ENCODE results near the gene SLC25A21. TPM values are rescaled to one million over a fixed set of nuclear protein-coding genes. Genes with fewer than 3 reads are reported as not detected.
"Not testable (repeated sequence)": the region's sequence is repeated elsewhere in the genome, so short reads cannot be mapped to it uniquely, and the experiment has no call there.

The SLC25A21 gene
- total and polyA plus RNA-seq, 2 of the 13 experiments (the other 11 are each of a cell fraction or from before 2014, with no cell fraction given) = 1.9 to 2.9 TPM

DNA sequence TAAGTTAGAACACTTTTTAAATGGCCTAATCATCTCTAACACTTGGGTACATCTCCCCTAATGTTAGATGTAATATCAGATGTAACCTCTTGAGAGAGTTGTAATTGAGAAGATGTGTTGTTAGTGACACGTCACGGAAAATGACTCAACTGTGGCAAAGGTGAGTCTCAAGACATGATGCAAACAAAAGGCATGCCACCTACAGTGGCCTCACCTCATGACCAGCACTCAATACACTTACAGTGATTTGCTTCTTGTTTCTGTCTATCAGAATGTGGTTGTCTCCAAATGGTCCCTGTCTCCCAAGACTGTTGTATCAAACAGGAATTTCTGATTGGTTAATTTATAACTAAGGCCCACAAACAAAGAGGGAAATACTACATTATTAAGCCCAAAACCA is 91.2 kb downstream of the SLC25A21 start:
- Histone ChIP-seq H2AFZ (ENCODE audit: low read length) (no peak overlapping the region), H3K79me2 (ENCODE audit: insufficient read depth, low read length) (no peaks in the 10 kb centered on the region), H3K27ac (ENCODE audit: extremely low read length, insufficient read depth, low read length) (no peak overlapping the region), H3K9ac (ENCODE audit: insufficient read depth, low read depth, low read length) (no peak overlapping the region), H3K4me2 (ENCODE audit: low read depth, low read length) (no peak overlapping the region), H3K4me3 (replicated peaks in 1 of 3; ENCODE audit: insufficient read depth in 1 of 3, low read depth in 2 of 3, low read length in 3 of 3) (no peak overlapping the region), H3K9me3 (ENCODE audit: low read length) (no peaks in the 10 kb centered on the region), H3K4me1 (ENCODE audit: insufficient read depth, low read length) (no peaks in the 10 kb centered on the region), H3K36me3 (replicated peaks in 1 of 2; ENCODE audit: control insufficient read depth in 1 of 2, insufficient read depth in 2 of 2, low read length in 2 of 2) (no peaks in the 10 kb centered on the region), H4K20me1 (ENCODE audit: insufficient read depth, low read length) (no peaks in the 10 kb centered on the region), H3K27me3 (ENCODE audit: control insufficient read depth in 1 of 2, insufficient read depth in 2 of 2, low read length in 2 of 2) (no peaks in the 10 kb centered on the region)
- TF ChIP-seq, protein P1, sequence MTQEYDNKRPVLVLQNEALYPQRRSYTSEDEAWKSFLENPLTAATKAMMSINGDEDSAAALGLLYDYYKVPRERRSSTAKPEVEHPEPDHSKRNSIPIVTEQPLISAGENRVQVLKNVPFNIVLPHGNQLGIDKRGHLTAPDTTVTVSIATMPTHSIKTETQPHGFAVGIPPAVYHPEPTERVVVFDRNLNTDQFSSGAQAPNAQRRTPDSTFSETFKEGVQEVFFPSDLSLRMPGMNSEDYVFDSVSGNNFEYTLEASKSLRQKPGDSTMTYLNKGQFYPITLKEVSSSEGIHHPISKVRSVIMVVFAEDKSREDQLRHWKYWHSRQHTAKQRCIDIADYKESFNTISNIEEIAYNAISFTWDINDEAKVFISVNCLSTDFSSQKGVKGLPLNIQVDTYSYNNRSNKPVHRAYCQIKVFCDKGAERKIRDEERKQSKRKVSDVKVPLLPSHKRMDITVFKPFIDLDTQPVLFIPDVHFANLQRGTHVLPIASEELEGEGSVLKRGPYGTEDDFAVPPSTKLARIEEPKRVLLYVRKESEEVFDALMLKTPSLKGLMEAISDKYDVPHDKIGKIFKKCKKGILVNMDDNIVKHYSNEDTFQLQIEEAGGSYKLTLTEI (CRISPR knock-in tag; conservative IDR thresholded peaks at IDR 0.05) = no peak
- TF ChIP-seq CREB1 (IDR thresholded peaks at IDR 0.05) = peak; percentile 81
- no peak for TF ChIP-seq CREB1 (CRISPR knock-in tag; IDR thresholded peaks at IDR 0.05)
- no peak for TF ChIP-seq SALL2 (CRISPR knock-in tag; IDR thresholded peaks at IDR 0.05)
- TF ChIP-seq, protein P2, sequence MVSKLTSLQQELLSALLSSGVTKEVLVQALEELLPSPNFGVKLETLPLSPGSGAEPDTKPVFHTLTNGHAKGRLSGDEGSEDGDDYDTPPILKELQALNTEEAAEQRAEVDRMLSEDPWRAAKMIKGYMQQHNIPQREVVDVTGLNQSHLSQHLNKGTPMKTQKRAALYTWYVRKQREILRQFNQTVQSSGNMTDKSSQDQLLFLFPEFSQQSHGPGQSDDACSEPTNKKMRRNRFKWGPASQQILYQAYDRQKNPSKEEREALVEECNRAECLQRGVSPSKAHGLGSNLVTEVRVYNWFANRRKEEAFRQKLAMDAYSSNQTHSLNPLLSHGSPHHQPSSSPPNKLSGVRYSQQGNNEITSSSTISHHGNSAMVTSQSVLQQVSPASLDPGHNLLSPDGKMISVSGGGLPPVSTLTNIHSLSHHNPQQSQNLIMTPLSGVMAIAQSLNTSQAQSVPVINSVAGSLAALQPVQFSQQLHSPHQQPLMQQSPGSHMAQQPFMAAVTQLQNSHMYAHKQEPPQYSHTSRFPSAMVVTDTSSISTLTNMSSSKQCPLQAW (CRISPR knock-in tag; IDR thresholded peaks at IDR 0.05) = no peak
- no peak for FAIRE-seq
- intact Hi-C loops (cut with micrococcal nuclease; ENCODE audit: unreplicated experiment) (no loop called here), in situ Hi-C loops (cut with HindIII; ENCODE audit: extremely low pct_ligation_motif_present, low pct_unique_long_range_greater_than_20kb) (no loop called here)
- DNase-seq (ENCODE audit: low spot score) = no peak
- ATAC-seq = no peak
- BruUV-seq (replicated peaks) = no TSS peak
- POLR2A ChIA-PET = no interaction called here
- CTCF ChIA-PET (ENCODE audit: low intra/inter-chr PET ratio, low total read pairs) = no interaction called here
- 68% methylated on average over 2 of the region's 2 CpGs for WGBS (ENCODE audit: low lambda C conversion rate)

DNA sequence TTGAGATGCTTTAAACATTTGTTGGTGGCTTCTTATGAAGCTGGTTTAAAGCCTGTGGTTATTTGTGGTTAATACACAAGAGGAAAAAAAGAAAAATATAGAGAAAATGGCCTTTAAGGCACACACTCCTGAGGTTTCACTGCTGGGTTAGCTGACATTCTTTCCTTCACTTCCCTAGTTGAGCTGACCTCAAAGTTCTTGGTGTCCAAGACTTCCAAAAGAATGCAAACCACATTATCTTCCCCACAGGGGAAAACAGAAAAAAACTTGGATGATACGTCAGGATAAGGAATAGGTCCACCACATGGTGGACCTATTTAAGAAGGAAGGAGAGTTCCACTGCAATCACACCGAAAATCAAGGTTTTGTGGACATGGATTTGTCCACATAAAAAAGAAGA is 94.3 kb downstream of the SLC25A21 start:
- no peaks in the 10 kb centered on the region for H3K4me1 ChIP-seq (ENCODE audit: insufficient read depth, low read length)
- H3K27me3 ChIP-seq (ENCODE audit: control insufficient read depth in 1 of 2, insufficient read depth in 2 of 2, low read length in 2 of 2) = no peaks in the 10 kb centered on the region
- DNase-seq (ENCODE audit: low spot score) = no peak
- H3K79me2 ChIP-seq (ENCODE audit: insufficient read depth, low read length) = no peaks in the 10 kb centered on the region
- no peaks in the 10 kb centered on the region for H3K36me3 ChIP-seq (replicated peaks in 1 of 2; ENCODE audit: control insufficient read depth in 1 of 2, insufficient read depth in 2 of 2, low read length in 2 of 2)
- no peak overlapping the region for H3K4me3 ChIP-seq (replicated peaks in 1 of 3; ENCODE audit: insufficient read depth in 1 of 3, low read depth in 2 of 3, low read length in 3 of 3)
- TF ChIP-seq, protein P3, sequence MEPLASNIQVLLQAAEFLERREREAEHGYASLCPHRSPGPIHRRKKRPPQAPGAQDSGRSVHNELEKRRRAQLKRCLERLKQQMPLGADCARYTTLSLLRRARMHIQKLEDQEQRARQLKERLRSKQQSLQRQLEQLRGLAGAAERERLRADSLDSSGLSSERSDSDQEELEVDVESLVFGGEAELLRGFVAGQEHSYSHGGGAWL (CRISPR knock-in tag; IDR thresholded peaks at IDR 0.05) = no peak
- TF ChIP-seq EZH2 (conservative IDR thresholded peaks at IDR 0.05; ENCODE audit: low read depth, low read length) = no peak
- no peak for TF ChIP-seq TOE1 (CRISPR knock-in tag; IDR thresholded peaks at IDR 0.05)
- H3K9me3 ChIP-seq (ENCODE audit: low read length) = no peaks in the 10 kb centered on the region
- no peak overlapping the region for H3K27ac ChIP-seq (ENCODE audit: extremely low read length, insufficient read depth, low read length)
- no peaks in the 10 kb centered on the region for H4K20me1 ChIP-seq (ENCODE audit: insufficient read depth, low read length)
- 40% methylated on average over 2 of the region's 2 CpGs for WGBS (ENCODE audit: low lambda C conversion rate)
- no peak overlapping the region for H2AFZ ChIP-seq (ENCODE audit: low read length)
- no peak for ATAC-seq
- no peak overlapping the region for H3K9ac ChIP-seq (ENCODE audit: insufficient read depth, low read depth, low read length)
- FAIRE-seq = no peak
- intact Hi-C loops (cut with micrococcal nuclease; ENCODE audit: unreplicated experiment) (no loop called here), in situ Hi-C loops (cut with HindIII; ENCODE audit: extremely low pct_ligation_motif_present, low pct_unique_long_range_greater_than_20kb) (no loop called here)
- ChIA-PET CTCF (ENCODE audit: low intra/inter-chr PET ratio, low total read pairs) (no interaction called here), POLR2A (no interaction called here)
- no TSS peak for BruUV-seq (replicated peaks)
- H3K4me2 ChIP-seq (ENCODE audit: low read depth, low read length) = no peak overlapping the region

DNA sequence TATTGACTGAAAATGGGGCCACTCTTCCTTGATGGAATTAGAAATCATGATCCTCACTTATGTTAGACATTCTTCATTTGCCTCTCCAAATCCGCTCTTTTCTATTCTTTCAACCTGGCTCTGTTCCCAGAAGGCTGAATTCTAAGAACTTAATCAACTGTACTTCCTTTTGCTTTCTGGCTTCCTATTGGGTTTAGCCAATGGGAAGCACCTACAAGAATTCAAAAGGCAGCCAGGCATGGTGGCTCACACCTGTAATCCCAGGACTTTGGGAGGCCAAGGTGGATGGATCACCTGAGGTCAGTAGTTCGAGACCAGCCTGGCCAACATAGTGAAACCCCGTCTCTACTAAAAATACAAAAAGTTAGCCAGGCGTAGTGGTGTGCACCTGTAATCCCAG is 98.1 kb downstream of the SLC25A21 start:
- DNase-seq (ENCODE audit: low spot score); H3K9ac ChIP-seq (ENCODE audit: insufficient read depth, low read depth, low read length); H4K20me1 ChIP-seq (ENCODE audit: insufficient read depth, low read length); H3K9me3 ChIP-seq (ENCODE audit: low read length); H3K4me2 ChIP-seq (ENCODE audit: low read depth, low read length); ATAC-seq; FAIRE-seq; H3K4me3 ChIP-seq (replicated peaks in 1 of 3; ENCODE audit: insufficient read depth in 1 of 3, low read depth in 2 of 3, low read length in 3 of 3); H3K4me1 ChIP-seq (ENCODE audit: insufficient read depth, low read length); H3K27ac ChIP-seq (ENCODE audit: extremely low read length, insufficient read depth, low read length); H3K27me3 ChIP-seq (ENCODE audit: control insufficient read depth in 1 of 2, insufficient read depth in 2 of 2, low read length in 2 of 2); H2AFZ ChIP-seq (ENCODE audit: low read length); intact Hi-C loops (cut with micrococcal nuclease; ENCODE audit: unreplicated experiment); CTCF ChIA-PET (ENCODE audit: low intra/inter-chr PET ratio, low total read pairs); POLR2A ChIA-PET; H3K79me2 ChIP-seq (ENCODE audit: insufficient read depth, low read length); BruUV-seq (replicated peaks); in situ Hi-C loops (cut with HindIII; ENCODE audit: extremely low pct_ligation_motif_present, low pct_unique_long_range_greater_than_20kb); H3K36me3 ChIP-seq (replicated peaks in 1 of 2; ENCODE audit: control insufficient read depth in 1 of 2, insufficient read depth in 2 of 2, low read length in 2 of 2): not testable (repeated sequence)
- WGBS (ENCODE audit: low lambda C conversion rate) = 28% methylated on average over 4 of the region's 4 CpGs
